Esophagus squamous epithelium (tissue), 5 donors: ENCODE measurements around the gene RIPK1. TPM values are rescaled to one million over a fixed set of nuclear protein-coding genes. Genes with fewer than 3 reads are reported as not detected.

Experiments used
- DNase-seq: peaks from one replicate; lab custom pipeline; 2025; lab: John Stamatoyannopoulos, UW
- H3K27ac ChIP-seq, 4 donors: fragments of 200-600 bp; sonication (generic); one replicate each; pipeline ENCODE4 v1.5.1; 2016 to 2019; ENCODE audit warnings: mild to moderate bottlenecking in 1 of 4
- H3K27me3 ChIP-seq, 4 donors: fragments of 200-600 bp; sonication (generic); 1 replicate in 3 of 4; 2 replicates in 1 of 4; pipeline versions ENCODE4 v1.5.1 to v1.6.0; 2017 to 2021; ENCODE audit warnings: antibody characterized with exemption in 1 of 4
- H3K36me3 ChIP-seq, 3 donors: fragments of 200-600 bp; sonication (generic); one replicate each; pipeline ENCODE4 v1.5.1; 2016 to 2019
- H3K4me1 ChIP-seq, 3 donors: fragments of 200-600 bp; sonication (generic); one replicate each; pipeline ENCODE4 v1.5.1; 2017 to 2019
- H3K4me3 ChIP-seq, 4 donors: fragments of 200-600 bp; sonication (generic); 1 replicate in 3 of 4; 2 replicates in 1 of 4; pipeline ENCODE4 v1.5.1; 2016 to 2019; ENCODE audit warnings: mild to moderate bottlenecking in 2 of 4, moderate library complexity in 1 of 4
- H3K9me3 ChIP-seq, 3 donors: fragments of 200-600 bp; sonication (generic); one replicate each; pipeline ENCODE4 v1.5.1; 2016 to 2019
- CTCF ChIP-seq, 6 experiments: fragments of 450-650 bp in 4 of 6; fragments of 200-600 bp in 2 of 6; sonication (generic) in 2 of 6; IDR thresholded peaks; one replicate each; pipeline ENCODE4 v1.5.1; 2016 to 2019; ENCODE audit warnings: antibody characterized with exemption in 6 of 6, mild to moderate bottlenecking in 4 of 6, moderate library complexity in 4 of 6
- POLR2A ChIP-seq, 4 donors: fragments of 450-650 bp; IDR thresholded peaks; one replicate each; pipeline ENCODE4 v1.6.1; 2017; ENCODE audit warnings: antibody characterized with exemption in 4 of 4, mild to moderate bottlenecking in 4 of 4, moderate library complexity in 3 of 4
- WGBS, 2 donors: methylation state at CpG; one replicate each; pipeline ENCODE4 v1.1.5; 2018; 5-methylcytosine and 5-hydroxymethylcytosine counted together
- intact Hi-C: fragments of 100-400 bp; cut with DNase I; formaldehyde crosslinking; loops from one replicate; pipeline ENCODE4 v1.15.0; 2022
- total RNA-seq, 4 donors: library from RNA; depleted of rRNA; stranded (reverse); fragments of >200 nt; gene quantifications; one replicate each; pipeline ENCODE4 v1.1.0, GENCODE V29; 2016
- donor health status: DM: yes; HTN: yes; CAD: no.

The RIPK1 gene
- total RNA-seq, 4 donors from 2014 or later, result 17.7 to 25.7 (median 20.9) TPM

GRCh38 chr6:3079682-3080081, 11.4 kb downstream of the RIPK1 start:
- DNase-seq, result no peak
- Histone ChIP-seq H3K4me1 (peaks cover 7 to 16% (median 10%) of the 10 kb centered on the region in 3 donors), H3K4me3 (no peak overlapping the region), H3K27ac (no peak overlapping the region), H3K36me3 (peaks cover 8 to 82% (median 30%) of the 10 kb centered on the region in 3 donors), H3K9me3 (no peaks in the 10 kb centered on the region), H3K27me3 (no peaks in the 10 kb centered on the region)
- intact Hi-C loops, result no loop called here
- TF ChIP-seq CTCF (IDR thresholded peaks at IDR 0.05), result no peak
- TF ChIP-seq POLR2A (IDR thresholded peaks at IDR 0.05), result no peak
- 88 to 100% methylated on average over 1 of the region's 1 CpG for WGBS, 2 donors

- intact Hi-C loops, result no loop called here
- H3K36me3 ChIP-seq, result peaks cover 8 to 99% (median 38%) of the 10 kb centered on the region in 3 donors
Measured at GRCh38 chr6:3081960-3082359, 13.7 kb downstream of the RIPK1 start.

GRCh38 chr6:3085074-3085473, 16.8 kb downstream of the RIPK1 start:
- no peak overlapping the region for H3K27ac ChIP-seq
- H3K9me3 ChIP-seq, result no peaks in the 10 kb centered on the region
- H3K4me1 ChIP-seq, result peaks cover 0 to 13% (median 11%) of the 10 kb centered on the region in 3 donors
- DNase-seq, result no peak
- peaks cover 0 to 94% (median 34%) of the 10 kb centered on the region in 3 donors for H3K36me3 ChIP-seq
- no peaks in the 10 kb centered on the region for H3K27me3 ChIP-seq
- intact Hi-C loops, result no loop called here
- no peak for TF ChIP-seq POLR2A (IDR thresholded peaks at IDR 0.05)
- TF ChIP-seq CTCF (IDR thresholded peaks at IDR 0.05), result no peak
- WGBS, 2 donors, result 91 to 98% methylated on average over 4 of the region's 4 CpGs
- H3K4me3 ChIP-seq, result no peak overlapping the region

More at GRCh38 chr6:3081960-3082359, 13.7 kb downstream of the RIPK1 start:
- Histone ChIP-seq H3K4me1 (no peaks in the 10 kb centered on the region), H3K27me3 (no peaks in the 10 kb centered on the region), H3K4me3 (no peak overlapping the region), H3K27ac (no peak overlapping the region), H3K9me3 (no peaks in the 10 kb centered on the region)
- TF ChIP-seq POLR2A (IDR thresholded peaks at IDR 0.05) (no peak), CTCF (IDR thresholded peaks at IDR 0.05) (no peak)
- no peak for DNase-seq
- 85 to 89% methylated on average over 5 of the region's 5 CpGs for WGBS, 2 donors

GRCh38 chr6:3086282-3086946, 18.1 kb downstream of the RIPK1 start:
- no peaks in the 10 kb centered on the region for H3K27me3 ChIP-seq
- H3K36me3 ChIP-seq, result peaks cover 0 to 88% (median 36%) of the 10 kb centered on the region in 3 donors
- H3K4me1 ChIP-seq, result peaks cover 0 to 13% (median 11%) of the 10 kb centered on the region in 3 donors
- no peak for DNase-seq
- TF ChIP-seq POLR2A (IDR thresholded peaks at IDR 0.05), result no peak
- no peak for TF ChIP-seq CTCF (IDR thresholded peaks at IDR 0.05)
- 60 to 64% methylated on average over 7 of the region's 7 CpGs for WGBS, 2 donors
- no peak overlapping the region for H3K27ac ChIP-seq
- H3K4me3 ChIP-seq, result no peak overlapping the region
- intact Hi-C loops, result no loop called here
- no peaks in the 10 kb centered on the region for H3K9me3 ChIP-seq

- no CpG with 5 or more reads among the region's 4 CpGs for WGBS, 2 donors
- TF ChIP-seq POLR2A (IDR thresholded peaks at IDR 0.05) (no peak), CTCF (IDR thresholded peaks at IDR 0.05) (no peak)
- Histone ChIP-seq H3K4me3 (no peak overlapping the region), H3K9me3 (no peaks in the 10 kb centered on the region), H3K36me3 (peaks cover 0 to 69% (median 25%) of the 10 kb centered on the region in 3 donors), H3K4me1 (peaks cover 0 to 13% (median 11%) of the 10 kb centered on the region in 3 donors), H3K27ac (peak overlapping the region; percentile 17 to 65 (median 54)), H3K27me3 (no peaks in the 10 kb centered on the region)
- intact Hi-C loops, result no loop called here
- DNase-seq, result no peak
Measured at GRCh38 chr6:3088446-3088845, 20.2 kb downstream of the RIPK1 start.
